NCI-H774 (cell line): ENCODE data around the gene SH3BP2.
"Not testable (repeated sequence)": the region's sequence is repeated elsewhere in the genome, so short reads cannot be mapped to it uniquely, and the experiment has no call there.

Experiments
- DNase-seq: peaks from one replicate; lab custom pipeline; 2025; lab: John Stamatoyannopoulos, UW

SH3BP2 gene

GRCh38 chr4:2762486-2763370, 30.2 kb upstream of the SH3BP2 start:
- not testable (repeated sequence) for DNase-seq

GRCh38 chr4:2763511-2763967, 29.3 kb upstream of the SH3BP2 start:
- no peak for DNase-seq

- DNase-seq, result no peak
Measured at GRCh38 chr4:2765832-2766526, 26.9 kb upstream of the SH3BP2 start.

GRCh38 chr4:2767046-2767704, 25.7 kb upstream of the SH3BP2 start:
- DNase-seq, result no peak

GRCh38 chr4:2767705-2768074, 25.2 kb upstream of the SH3BP2 start:
- no peak for DNase-seq

GRCh38 chr4:2768124-2768523, 24.8 kb upstream of the SH3BP2 start:
- no peak for DNase-seq

GRCh38 chr4:2768921-2769336, 24.0 kb upstream of the SH3BP2 start:
- DNase-seq, result no peak

- no peak for DNase-seq
Measured at GRCh38 chr4:2771264-2771663, 21.6 kb upstream of the SH3BP2 start.

- not testable (repeated sequence) for DNase-seq
Measured at GRCh38 chr4:2780643-2781042, 12.2 kb upstream of the SH3BP2 start.

- DNase-seq, result no peak
Measured at GRCh38 chr4:2781911-2782310, 11.0 kb upstream of the SH3BP2 start.

- no peak for DNase-seq
Measured at GRCh38 chr4:2783790-2784189, 9.1 kb upstream of the SH3BP2 start.

GRCh38 chr4:2785613-2786012, 7.3 kb upstream of the SH3BP2 start:
- DNase-seq, result no peak

- DNase-seq, result no peak
Measured at GRCh38 chr4:2786152-2786671, 6.7 kb upstream of the SH3BP2 start.

- DNase-seq, result no peak
Measured at GRCh38 chr4:2786794-2787229, 6.1 kb upstream of the SH3BP2 start.

- DNase-seq, result no peak
Measured at GRCh38 chr4:2787230-2788100, 5.4 kb upstream of the SH3BP2 start.

- no peak for DNase-seq
Measured at GRCh38 chr4:2788101-2788500, 4.8 kb upstream of the SH3BP2 start.

- no peak for DNase-seq
Measured at GRCh38 chr4:2788532-2789103, 4.3 kb upstream of the SH3BP2 start.

GRCh38 chr4:2789351-2789750, 3.5 kb upstream of the SH3BP2 start:
- DNase-seq, result no peak

- no peak for DNase-seq
Measured at GRCh38 chr4:2789793-2790582, 2.9 kb upstream of the SH3BP2 start.
